GM12865 (cell line): Measurements from ENCODE around the gene SVIP.

ENCODE experiments used
- DNase-seq: peaks from one replicate; pipeline ENCODE4 v3.0.0; 2010; ENCODE audit warnings: low read depth
- H3K4me3 ChIP-seq: 2 replicates; pipeline ENCODE4 v1.5.1; 2011; ENCODE audit warnings: mild to moderate bottlenecking, low read depth, low read length, control low read depth
- TF ChIP-seq, protein P1 (sequence below): IDR thresholded peaks from 2 replicates; pipeline ENCODE4 v1.5.1; 2011; ENCODE audit warnings: low read length, control low read depth, low read depth, inconsistent platforms; ENCODE audit not compliant: insufficient read depth; ENCODE audit errors: missing control alignments

SVIP gene

GRCh38 chr11:22809893-22810292, 19.7 kb downstream of the SVIP start:
- TF ChIP-seq, protein P1, sequence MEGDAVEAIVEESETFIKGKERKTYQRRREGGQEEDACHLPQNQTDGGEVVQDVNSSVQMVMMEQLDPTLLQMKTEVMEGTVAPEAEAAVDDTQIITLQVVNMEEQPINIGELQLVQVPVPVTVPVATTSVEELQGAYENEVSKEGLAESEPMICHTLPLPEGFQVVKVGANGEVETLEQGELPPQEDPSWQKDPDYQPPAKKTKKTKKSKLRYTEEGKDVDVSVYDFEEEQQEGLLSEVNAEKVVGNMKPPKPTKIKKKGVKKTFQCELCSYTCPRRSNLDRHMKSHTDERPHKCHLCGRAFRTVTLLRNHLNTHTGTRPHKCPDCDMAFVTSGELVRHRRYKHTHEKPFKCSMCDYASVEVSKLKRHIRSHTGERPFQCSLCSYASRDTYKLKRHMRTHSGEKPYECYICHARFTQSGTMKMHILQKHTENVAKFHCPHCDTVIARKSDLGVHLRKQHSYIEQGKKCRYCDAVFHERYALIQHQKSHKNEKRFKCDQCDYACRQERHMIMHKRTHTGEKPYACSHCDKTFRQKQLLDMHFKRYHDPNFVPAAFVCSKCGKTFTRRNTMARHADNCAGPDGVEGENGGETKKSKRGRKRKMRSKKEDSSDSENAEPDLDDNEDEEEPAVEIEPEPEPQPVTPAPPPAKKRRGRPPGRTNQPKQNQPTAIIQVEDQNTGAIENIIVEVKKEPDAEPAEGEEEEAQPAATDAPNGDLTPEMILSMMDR: no peak
- H3K4me3 ChIP-seq: no peak overlapping the region
- DNase-seq: no peak

- TF ChIP-seq, protein P1: no peak
- H3K4me3 ChIP-seq: no peak overlapping the region
- DNase-seq: peak; percentile 26
These were observed 20.9 kb downstream of the SVIP start for GRCh38 chr11:22808571-22809197.

- TF ChIP-seq, protein P1: no peak
- DNase-seq: peak; percentile 28
- no peak overlapping the region for H3K4me3 ChIP-seq
These were observed 21.6 kb downstream of the SVIP start for GRCh38 chr11:22807855-22808570.

- TF ChIP-seq, protein P1: no peak
- H3K4me3 ChIP-seq: no peak overlapping the region
- DNase-seq: no peak
These were observed 22.2 kb downstream of the SVIP start for GRCh38 chr11:22807391-22807790.

DNA sequence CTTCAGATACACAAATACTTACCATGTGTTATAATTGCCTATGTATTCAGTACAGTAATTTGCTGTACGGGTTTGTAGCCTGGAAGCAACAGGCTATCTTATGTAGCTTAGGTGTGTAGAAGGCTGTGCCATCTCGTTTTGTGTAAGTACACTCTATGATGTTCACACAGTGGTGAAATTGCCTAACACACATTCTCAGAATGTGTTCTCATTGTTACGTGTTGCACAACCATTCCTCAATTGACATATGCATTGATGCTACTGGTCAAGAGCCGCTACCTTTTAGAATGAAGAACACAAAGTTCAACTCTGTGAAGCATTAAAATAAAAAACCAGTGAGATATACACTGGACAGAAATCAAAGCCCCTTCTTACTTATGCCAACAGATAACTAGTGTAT, 26.7 kb downstream of the SVIP start:
- H3K4me3 ChIP-seq: no peak overlapping the region
- TF ChIP-seq, protein P1: no peak
- DNase-seq: no peak

DNA sequence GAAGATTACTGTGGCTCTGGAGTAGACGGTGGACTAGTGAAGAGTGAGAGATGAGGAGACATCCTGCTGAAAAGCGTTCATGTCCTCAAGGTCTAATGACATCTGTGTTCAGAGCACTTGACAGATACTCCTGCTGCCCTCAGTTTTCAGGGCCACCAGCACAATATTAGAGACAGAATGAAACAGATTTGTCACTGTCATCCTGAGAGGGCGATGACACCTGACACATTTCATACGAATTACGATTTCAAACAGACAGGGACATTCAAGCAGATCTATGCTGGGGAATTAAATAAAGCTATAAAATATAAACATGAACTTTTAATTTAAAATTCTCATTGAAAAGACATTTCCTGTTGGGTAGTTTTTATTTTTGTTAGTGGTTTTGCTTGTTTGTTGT, 29.1 kb downstream of the SVIP start:
- DNase-seq: no peak
- TF ChIP-seq, protein P1: no peak

More for the DNA sequence above, 29.1 kb downstream of the SVIP start:
- no peak overlapping the region for H3K4me3 ChIP-seq
